ENCODE measurements around the gene ARID2. TPM values are rescaled to one million over a fixed set of nuclear protein-coding genes. Genes with fewer than 3 reads are reported as not detected.

The ARID2 gene
- total and polyA plus RNA-seq, 2 of the 13 experiments (the other 11 are each of a cell fraction or from before 2014, with no cell fraction given), result 15.9 to 22.2 TPM

- TF ChIP-seq ZNF235 (CRISPR knock-in tag; IDR thresholded peaks at IDR 0.05; ENCODE audit: borderline replicate concordance), result no peak
- TF ChIP-seq, protein P1, sequence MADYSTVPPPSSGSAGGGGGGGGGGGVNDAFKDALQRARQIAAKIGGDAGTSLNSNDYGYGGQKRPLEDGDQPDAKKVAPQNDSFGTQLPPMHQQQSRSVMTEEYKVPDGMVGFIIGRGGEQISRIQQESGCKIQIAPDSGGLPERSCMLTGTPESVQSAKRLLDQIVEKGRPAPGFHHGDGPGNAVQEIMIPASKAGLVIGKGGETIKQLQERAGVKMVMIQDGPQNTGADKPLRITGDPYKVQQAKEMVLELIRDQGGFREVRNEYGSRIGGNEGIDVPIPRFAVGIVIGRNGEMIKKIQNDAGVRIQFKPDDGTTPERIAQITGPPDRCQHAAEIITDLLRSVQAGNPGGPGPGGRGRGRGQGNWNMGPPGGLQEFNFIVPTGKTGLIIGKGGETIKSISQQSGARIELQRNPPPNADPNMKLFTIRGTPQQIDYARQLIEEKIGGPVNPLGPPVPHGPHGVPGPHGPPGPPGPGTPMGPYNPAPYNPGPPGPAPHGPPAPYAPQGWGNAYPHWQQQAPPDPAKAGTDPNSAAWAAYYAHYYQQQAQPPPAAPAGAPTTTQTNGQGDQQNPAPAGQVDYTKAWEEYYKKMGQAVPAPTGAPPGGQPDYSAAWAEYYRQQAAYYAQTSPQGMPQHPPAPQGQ (CRISPR knock-in tag; IDR thresholded peaks at IDR 0.05; ENCODE audit: borderline replicate concordance), result no peak
These were observed 147.6 kb downstream of the ARID2 start (continued) for GRCh38 chr12:45877069-45877468.

DNA sequence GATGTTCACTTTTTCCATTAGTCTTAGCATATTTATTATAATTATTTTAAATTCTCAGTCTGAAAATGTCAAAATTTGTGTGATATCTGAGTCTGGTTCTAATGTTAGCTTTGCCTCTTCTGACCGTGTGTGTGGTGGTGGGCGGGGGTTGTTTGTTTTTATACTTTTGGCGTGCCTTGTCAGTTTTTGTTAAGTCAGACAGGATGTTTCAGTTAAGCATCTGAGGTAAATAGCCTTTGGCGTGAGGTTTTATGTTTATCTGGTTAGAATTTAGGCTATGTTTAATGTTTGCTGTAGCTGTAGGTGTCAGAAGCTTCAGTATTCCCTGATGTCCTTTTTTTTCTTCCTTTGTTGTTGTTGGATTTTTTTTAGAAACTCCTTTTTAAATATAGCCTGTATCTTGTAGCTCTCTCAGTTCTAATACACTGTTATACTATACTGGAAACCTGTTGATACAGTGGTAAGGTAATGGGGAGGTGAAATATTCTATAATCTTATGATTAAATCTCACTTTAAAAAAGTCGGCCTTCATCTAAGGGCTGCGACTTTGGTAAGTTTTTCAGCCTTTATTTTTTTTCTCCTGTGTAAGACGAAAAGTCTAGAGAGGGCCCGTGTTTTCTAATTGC lies 149.2 kb downstream of the ARID2 start:
- Histone ChIP-seq H3K4me3 (replicated peaks in 1 of 3; ENCODE audit: insufficient read depth in 1 of 3, low read depth in 2 of 3, low read length in 3 of 3) (no peak overlapping the region), H4K20me1 (ENCODE audit: insufficient read depth, low read length) (no peaks in the 10 kb centered on the region; the same call in 1 of the 2 replicates), H2AFZ (ENCODE audit: low read length) (no peak overlapping the region), H3K9ac (ENCODE audit: insufficient read depth, low read depth, low read length) (no peak overlapping the region), H3K27ac (ENCODE audit: extremely low read length, insufficient read depth, low read length) (no peak overlapping the region), H3K4me2 (ENCODE audit: low read depth, low read length) (no peak overlapping the region), H3K36me3 (replicated peaks in 1 of 2; ENCODE audit: control insufficient read depth in 1 of 2, insufficient read depth in 2 of 2, low read length in 2 of 2) (peaks cover 9 to 46% of the 10 kb centered on the region in 2 experiments; a peak in 4 of 5 replicates), H3K27me3 (ENCODE audit: control insufficient read depth in 1 of 2, insufficient read depth in 2 of 2, low read length in 2 of 2) (no peaks in the 10 kb centered on the region), H3K4me1 (ENCODE audit: insufficient read depth, low read length) (no peaks in the 10 kb centered on the region), H3K9me3 (ENCODE audit: low read length) (no peaks in the 10 kb centered on the region), H3K79me2 (ENCODE audit: insufficient read depth, low read length) (no peaks in the 10 kb centered on the region)
- POLR2A ChIA-PET, result no interaction called here
- BruUV-seq (replicated peaks), result no TSS peak
- CTCF ChIA-PET (ENCODE audit: low intra/inter-chr PET ratio, low total read pairs), result no interaction called here
- ATAC-seq, result no peak
- intact Hi-C loops (cut with micrococcal nuclease; ENCODE audit: unreplicated experiment), result no loop called here
- DNase-seq (ENCODE audit: low spot score), result no peak
- no peak for FAIRE-seq
- in situ Hi-C loops (cut with HindIII; ENCODE audit: extremely low pct_ligation_motif_present, low pct_unique_long_range_greater_than_20kb), result loop anchor here (25.0 kb wide), 1 partner anchor 341 kb away; no protein-coding TSS in a partner anchor
- WGBS (ENCODE audit: low lambda C conversion rate), result 94% methylated on average over 8 of the region's 8 CpGs
- TF ChIP-seq ZNF562 (CRISPR knock-in tag; IDR thresholded peaks at IDR 0.05; ENCODE audit: borderline replicate concordance) (no peak), THAP9 (CRISPR knock-in tag; IDR thresholded peaks at IDR 0.05; ENCODE audit: borderline replicate concordance) (no peak), ZNF782 (CRISPR knock-in tag; IDR thresholded peaks at IDR 0.05; ENCODE audit: borderline replicate concordance) (no peak), ZNF577 (CRISPR knock-in tag; IDR thresholded peaks at IDR 0.05; ENCODE audit: borderline replicate concordance, low read depth) (no peak), ZNF235 (CRISPR knock-in tag; IDR thresholded peaks at IDR 0.05; ENCODE audit: borderline replicate concordance) (no peak), SMYD3 (CRISPR knock-in tag; IDR thresholded peaks at IDR 0.05) (no peak)

Data from HepG2 (cell line).